ENCODE measurements around the gene CES4A. TPM values are rescaled to one million over a fixed set of nuclear protein-coding genes. Genes with fewer than 3 reads are reported as not detected.
"Not testable (repeated sequence)": the region's sequence is repeated elsewhere in the genome, so short reads cannot be mapped to it uniquely, and the experiment has no call there.

The CES4A gene
- polyA plus RNA-seq, 4 donors: 4.8 to 26.3 (median 10.5) TPM

- no peaks in the 10 kb centered on the region for H3K4me1 ChIP-seq (ENCODE audit: control insufficient read depth in 3 of 3, insufficient read depth in 2 of 3, low read depth in 1 of 3, low read length in 2 of 3)
- H3K27ac ChIP-seq (ENCODE audit: low read depth in 1 of 3, low read length in 2 of 3): no peak overlapping the region
- peaks cover 0 to 14% (median 0%) of the 10 kb centered on the region in 3 donors for H3K36me3 ChIP-seq (ENCODE audit: control insufficient read depth in 3 of 3, insufficient read depth in 2 of 3, low read depth in 1 of 3, low read length in 3 of 3)
- no peaks in the 10 kb centered on the region for H3K27me3 ChIP-seq (ENCODE audit: control insufficient read depth in 3 of 3, insufficient read depth in 3 of 3, low read length in 3 of 3)
- H3K4me3 ChIP-seq (ENCODE audit: low read depth in 1 of 3, low read length in 3 of 3): no peak overlapping the region
- no peaks in the 10 kb centered on the region for H3K9me3 ChIP-seq (ENCODE audit: control insufficient read depth in 2 of 2, insufficient read depth in 1 of 2, low read depth in 1 of 2, low read length in 1 of 2)
- DNase-seq (no peak), FAIRE-seq (no peak)
- WGBS, 3 donors: 78 to 88% (median 84%) methylated on average over 6 of the region's 6 CpGs
These were observed 14.7 kb upstream of the CES4A start for GRCh38 chr16:66973716-66974115.

GRCh38 chr16:66974156-66974931 lies 14.0 kb upstream of the CES4A start:
- DNase-seq; H3K4me1 ChIP-seq (ENCODE audit: control insufficient read depth in 3 of 3, insufficient read depth in 2 of 3, low read depth in 1 of 3, low read length in 2 of 3); H3K27me3 ChIP-seq (ENCODE audit: control insufficient read depth in 3 of 3, insufficient read depth in 3 of 3, low read length in 3 of 3); H3K9me3 ChIP-seq (ENCODE audit: control insufficient read depth in 2 of 2, insufficient read depth in 1 of 2, low read depth in 1 of 2, low read length in 1 of 2); H3K4me3 ChIP-seq (ENCODE audit: low read depth in 1 of 3, low read length in 3 of 3); FAIRE-seq; H3K27ac ChIP-seq (ENCODE audit: low read depth in 1 of 3, low read length in 2 of 3): not testable (repeated sequence)
- H3K36me3 ChIP-seq (ENCODE audit: control insufficient read depth in 3 of 3, insufficient read depth in 2 of 3, low read depth in 1 of 3, low read length in 3 of 3): peaks cover 0 to 14% (median 0%) of the 10 kb centered on the region in 3 donors
- 69 to 91% (median 74%) methylated on average over 24 to 32 of the region's 32 CpGs for WGBS, 3 donors

GRCh38 chr16:66974932-66975246 lies 13.5 kb upstream of the CES4A start:
- not testable (repeated sequence) for H3K27me3 ChIP-seq (ENCODE audit: control insufficient read depth in 3 of 3, insufficient read depth in 3 of 3, low read length in 3 of 3); H3K27ac ChIP-seq (ENCODE audit: low read depth in 1 of 3, low read length in 2 of 3); H3K4me3 ChIP-seq (ENCODE audit: low read depth in 1 of 3, low read length in 3 of 3); FAIRE-seq; H3K9me3 ChIP-seq (ENCODE audit: control insufficient read depth in 2 of 2, insufficient read depth in 1 of 2, low read depth in 1 of 2, low read length in 1 of 2); H3K4me1 ChIP-seq (ENCODE audit: control insufficient read depth in 3 of 3, insufficient read depth in 2 of 3, low read depth in 1 of 3, low read length in 2 of 3); DNase-seq
- H3K36me3 ChIP-seq (ENCODE audit: control insufficient read depth in 3 of 3, insufficient read depth in 2 of 3, low read depth in 1 of 3, low read length in 3 of 3): peaks cover 0 to 14% (median 0%) of the 10 kb centered on the region in 3 donors
- WGBS, 3 donors: 51 to 61% (median 55%) methylated on average over 11 of the region's 11 CpGs

GRCh38 chr16:66975302-66975893 lies 13.0 kb upstream of the CES4A start:
- Histone ChIP-seq H3K27ac (ENCODE audit: low read depth in 1 of 3, low read length in 2 of 3) (no peak overlapping the region), H3K27me3 (ENCODE audit: control insufficient read depth in 3 of 3, insufficient read depth in 3 of 3, low read length in 3 of 3) (no peaks in the 10 kb centered on the region), H3K36me3 (ENCODE audit: control insufficient read depth in 3 of 3, insufficient read depth in 2 of 3, low read depth in 1 of 3, low read length in 3 of 3) (peaks cover 0 to 14% (median 0%) of the 10 kb centered on the region in 3 donors), H3K9me3 (ENCODE audit: control insufficient read depth in 2 of 2, insufficient read depth in 1 of 2, low read depth in 1 of 2, low read length in 1 of 2) (no peaks in the 10 kb centered on the region), H3K4me3 (ENCODE audit: low read depth in 1 of 3, low read length in 3 of 3) (no peak overlapping the region), H3K4me1 (ENCODE audit: control insufficient read depth in 3 of 3, insufficient read depth in 2 of 3, low read depth in 1 of 3, low read length in 2 of 3) (no peaks in the 10 kb centered on the region)
- FAIRE-seq: no peak
- DNase-seq: no peak
- WGBS, 3 donors: 66 to 82% (median 70%) methylated on average over 14 of the region's 14 CpGs

- 34 to 47% (median 46%) methylated on average over 13 of the region's 13 CpGs for WGBS, 3 donors
- DNase-seq (no peak), FAIRE-seq (no peak)
- Histone ChIP-seq H3K36me3 (ENCODE audit: control insufficient read depth in 3 of 3, insufficient read depth in 2 of 3, low read depth in 1 of 3, low read length in 3 of 3) (peaks cover 0 to 7% (median 0%) of the 10 kb centered on the region in 3 donors), H3K27me3 (ENCODE audit: control insufficient read depth in 3 of 3, insufficient read depth in 3 of 3, low read length in 3 of 3) (no peaks in the 10 kb centered on the region), H3K4me3 (ENCODE audit: low read depth in 1 of 3, low read length in 3 of 3) (no peak overlapping the region), H3K27ac (ENCODE audit: low read depth in 1 of 3, low read length in 2 of 3) (no peak overlapping the region), H3K9me3 (ENCODE audit: control insufficient read depth in 2 of 2, insufficient read depth in 1 of 2, low read depth in 1 of 2, low read length in 1 of 2) (no peaks in the 10 kb centered on the region), H3K4me1 (ENCODE audit: control insufficient read depth in 3 of 3, insufficient read depth in 2 of 3, low read depth in 1 of 3, low read length in 2 of 3) (no peaks in the 10 kb centered on the region)
These were observed 11.6 kb upstream of the CES4A start for GRCh38 chr16:66976746-66977145.

- Histone ChIP-seq H3K9me3 (ENCODE audit: control insufficient read depth in 2 of 2, insufficient read depth in 1 of 2, low read depth in 1 of 2, low read length in 1 of 2) (no peaks in the 10 kb centered on the region), H3K4me3 (ENCODE audit: low read depth in 1 of 3, low read length in 3 of 3) (no peak overlapping the region), H3K36me3 (ENCODE audit: control insufficient read depth in 3 of 3, insufficient read depth in 2 of 3, low read depth in 1 of 3, low read length in 3 of 3) (peaks cover 0 to 7% (median 0%) of the 10 kb centered on the region in 3 donors), H3K27me3 (ENCODE audit: control insufficient read depth in 3 of 3, insufficient read depth in 3 of 3, low read length in 3 of 3) (no peaks in the 10 kb centered on the region), H3K4me1 (ENCODE audit: control insufficient read depth in 3 of 3, insufficient read depth in 2 of 3, low read depth in 1 of 3, low read length in 2 of 3) (no peaks in the 10 kb centered on the region), H3K27ac (ENCODE audit: low read depth in 1 of 3, low read length in 2 of 3) (no peak overlapping the region)
- DNase-seq (peak; percentile 87 to 89), FAIRE-seq (no peak)
- 20 to 29% (median 22%) methylated on average over 14 to 15 of the region's 15 CpGs for WGBS, 3 donors
These were observed 10.9 kb upstream of the CES4A start for GRCh38 chr16:66977341-66978113.

- no peak overlapping the region for H3K27ac ChIP-seq (ENCODE audit: low read depth in 1 of 3, low read length in 2 of 3)
- DNase-seq (no peak), FAIRE-seq (no peak)
- no peaks in the 10 kb centered on the region for H3K36me3 ChIP-seq (ENCODE audit: control insufficient read depth in 3 of 3, insufficient read depth in 2 of 3, low read depth in 1 of 3, low read length in 3 of 3)
- no peak overlapping the region for H3K4me3 ChIP-seq (ENCODE audit: low read depth in 1 of 3, low read length in 3 of 3)
- H3K27me3 ChIP-seq (ENCODE audit: control insufficient read depth in 3 of 3, insufficient read depth in 3 of 3, low read length in 3 of 3): no peaks in the 10 kb centered on the region
- no peaks in the 10 kb centered on the region for H3K9me3 ChIP-seq (ENCODE audit: control insufficient read depth in 2 of 2, insufficient read depth in 1 of 2, low read depth in 1 of 2, low read length in 1 of 2)
- WGBS, 3 donors: 65 to 68% (median 66%) methylated on average over 13 to 16 of the region's 16 CpGs
- no peaks in the 10 kb centered on the region for H3K4me1 ChIP-seq (ENCODE audit: control insufficient read depth in 3 of 3, insufficient read depth in 2 of 3, low read depth in 1 of 3, low read length in 2 of 3)
These were observed 9.2 kb upstream of the CES4A start for GRCh38 chr16:66979011-66979717.

- Histone ChIP-seq H3K27ac (ENCODE audit: low read depth in 1 of 3, low read length in 2 of 3) (no peak overlapping the region), H3K4me1 (ENCODE audit: control insufficient read depth in 3 of 3, insufficient read depth in 2 of 3, low read depth in 1 of 3, low read length in 2 of 3) (no peaks in the 10 kb centered on the region), H3K36me3 (ENCODE audit: control insufficient read depth in 3 of 3, insufficient read depth in 2 of 3, low read depth in 1 of 3, low read length in 3 of 3) (no peaks in the 10 kb centered on the region), H3K9me3 (ENCODE audit: control insufficient read depth in 2 of 2, insufficient read depth in 1 of 2, low read depth in 1 of 2, low read length in 1 of 2) (no peaks in the 10 kb centered on the region), H3K4me3 (ENCODE audit: low read depth in 1 of 3, low read length in 3 of 3) (no peak overlapping the region), H3K27me3 (ENCODE audit: control insufficient read depth in 3 of 3, insufficient read depth in 3 of 3, low read length in 3 of 3) (no peaks in the 10 kb centered on the region)
- WGBS, 3 donors: 95 to 96% (median 96%) methylated on average over 9 of the region's 9 CpGs
- FAIRE-seq (no peak), DNase-seq (no peak)
These were observed 5.4 kb upstream of the CES4A start for GRCh38 chr16:66983033-66983432.
